Measurements from ENCODE around the gene ACTR3.

ACTR3 gene

DNA sequence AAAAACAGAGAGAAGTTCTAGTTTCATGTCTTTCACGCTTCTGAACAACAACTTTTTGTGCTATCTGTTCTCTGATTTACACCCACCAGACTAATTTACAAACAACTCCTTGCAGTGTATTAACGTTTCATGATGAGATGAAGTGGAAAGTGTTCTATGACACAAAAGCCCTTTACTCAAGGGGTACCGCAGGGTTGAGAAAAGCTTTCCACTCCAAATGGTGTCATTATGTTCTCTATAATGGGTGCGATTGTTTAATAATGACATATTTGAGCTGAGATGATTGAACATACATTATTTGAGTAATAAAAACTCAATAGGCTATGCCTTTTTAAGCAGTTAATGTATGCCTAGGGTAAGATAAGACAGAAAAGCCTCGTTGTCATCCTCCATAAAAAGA lies 76.3 kb downstream of the ACTR3 start:
- H4K5ac ChIP-seq (ENCODE audit: low read length), result no peak overlapping the region
- no CpG with 5 or more reads among the region's 5 CpGs for WGBS (ENCODE audit: extremely low coverage, insufficient coverage, low lambda C conversion rate)
- DNase-seq, result no peak
- H3K18ac ChIP-seq (ENCODE audit: low read length), result no peak overlapping the region
- H3K79me1 ChIP-seq (ENCODE audit: low read length), result no peaks in the 10 kb centered on the region
- no peak overlapping the region for H3K4me3 ChIP-seq (ENCODE audit: low read length)
- H3K27me3 ChIP-seq (ENCODE audit: insufficient read depth, low read length, poor library complexity), result no peaks in the 10 kb centered on the region
- H3K79me2 ChIP-seq (ENCODE audit: control insufficient read depth, insufficient read depth, low read length), result no peaks in the 10 kb centered on the region
- H2AK5ac ChIP-seq (ENCODE audit: low read length), result no peak overlapping the region
- no peak overlapping the region for H3K4ac ChIP-seq (ENCODE audit: low read depth, low read length)
- no peak overlapping the region for H2BK120ac ChIP-seq (ENCODE audit: low read depth, low read length)
- H2BK15ac ChIP-seq (replicated peaks; ENCODE audit: low read depth), result no peak overlapping the region
- no peak overlapping the region for H3K56ac ChIP-seq (ENCODE audit: low read length)
- no peaks in the 10 kb centered on the region for H3K4me1 ChIP-seq (ENCODE audit: control insufficient read depth, low read depth, low read length)
- H4K8ac ChIP-seq (ENCODE audit: low read depth, low read length), result no peak overlapping the region
- no peak overlapping the region for H2BK5ac ChIP-seq (ENCODE audit: low read length)
- H3K36me3 ChIP-seq (ENCODE audit: control insufficient read depth, insufficient read depth, low read length), result no peaks in the 10 kb centered on the region
- no peak overlapping the region for H3K27ac ChIP-seq (ENCODE audit: low read depth, low read length)
- H3K23ac ChIP-seq (ENCODE audit: low read length), result no peak overlapping the region
- no peak overlapping the region for H3K9ac ChIP-seq (ENCODE audit: low read length)
- H3K4me2 ChIP-seq (ENCODE audit: low read length), result no peak overlapping the region

DNA sequence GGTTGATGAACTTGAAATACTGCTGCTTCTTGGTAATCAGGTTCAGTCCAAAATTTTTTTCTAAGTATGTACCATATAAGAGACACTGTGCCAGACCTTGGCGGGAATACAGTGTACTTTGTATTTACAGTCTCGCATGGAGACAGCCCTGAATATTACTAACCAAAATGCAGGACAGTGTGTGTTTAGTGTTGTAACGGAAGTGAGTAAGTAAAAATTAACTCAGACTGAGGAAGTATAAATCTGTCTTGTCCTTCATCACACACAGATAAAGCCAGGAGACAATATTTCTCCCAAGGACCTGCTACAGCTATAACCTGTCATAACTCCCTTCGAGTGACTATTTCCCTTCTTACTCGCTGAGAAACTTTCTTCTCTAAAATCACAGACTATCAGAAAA lies 76.9 kb downstream of the ACTR3 start:
- H3K4ac ChIP-seq (ENCODE audit: low read depth, low read length), result no peak overlapping the region
- WGBS (ENCODE audit: extremely low coverage, insufficient coverage, low lambda C conversion rate), result no CpG with 5 or more reads among the region's 5 CpGs

GRCh38 chr2:113967272-113967671 lies 77.4 kb downstream of the ACTR3 start:
- Histone ChIP-seq H3K4me3 (ENCODE audit: low read length) (no peak overlapping the region), H2BK15ac (replicated peaks; ENCODE audit: low read depth) (no peak overlapping the region), H3K23ac (ENCODE audit: low read length) (no peak overlapping the region), H3K4me1 (ENCODE audit: control insufficient read depth, low read depth, low read length) (no peaks in the 10 kb centered on the region), H3K27me3 (ENCODE audit: insufficient read depth, low read length, poor library complexity) (no peaks in the 10 kb centered on the region), H3K79me1 (ENCODE audit: low read length) (no peaks in the 10 kb centered on the region), H3K4ac (ENCODE audit: low read depth, low read length) (no peak overlapping the region), H3K79me2 (ENCODE audit: control insufficient read depth, insufficient read depth, low read length) (no peaks in the 10 kb centered on the region), H2BK120ac (ENCODE audit: low read depth, low read length) (no peak overlapping the region), H2AK5ac (ENCODE audit: low read length) (no peak overlapping the region), H4K8ac (ENCODE audit: low read depth, low read length) (no peak overlapping the region), H3K4me2 (ENCODE audit: low read length) (no peak overlapping the region), H3K18ac (ENCODE audit: low read length) (no peak overlapping the region), H2BK5ac (ENCODE audit: low read length) (no peak overlapping the region), H4K5ac (ENCODE audit: low read length) (no peak overlapping the region), H3K56ac (ENCODE audit: low read length) (no peak overlapping the region), H3K36me3 (ENCODE audit: control insufficient read depth, insufficient read depth, low read length) (no peaks in the 10 kb centered on the region), H3K27ac (ENCODE audit: low read depth, low read length) (no peak overlapping the region), H3K9ac (ENCODE audit: low read length) (no peak overlapping the region)
- no CpG with 5 or more reads among the region's 1 CpG for WGBS (ENCODE audit: extremely low coverage, insufficient coverage, low lambda C conversion rate)
- no peak for DNase-seq

More for the DNA sequence above, 76.9 kb downstream of the ACTR3 start:
- H3K27me3 ChIP-seq (ENCODE audit: insufficient read depth, low read length, poor library complexity), result no peaks in the 10 kb centered on the region
- no peak overlapping the region for H3K9ac ChIP-seq (ENCODE audit: low read length)
- H3K27ac ChIP-seq (ENCODE audit: low read depth, low read length), result no peak overlapping the region
- DNase-seq, result no peak
- H2AK5ac ChIP-seq (ENCODE audit: low read length), result no peak overlapping the region
- no peaks in the 10 kb centered on the region for H3K4me1 ChIP-seq (ENCODE audit: control insufficient read depth, low read depth, low read length)
- H2BK120ac ChIP-seq (ENCODE audit: low read depth, low read length), result no peak overlapping the region
- no peaks in the 10 kb centered on the region for H3K79me1 ChIP-seq (ENCODE audit: low read length)
- no peak overlapping the region for H3K18ac ChIP-seq (ENCODE audit: low read length)
- H4K8ac ChIP-seq (ENCODE audit: low read depth, low read length), result no peak overlapping the region
- H3K79me2 ChIP-seq (ENCODE audit: control insufficient read depth, insufficient read depth, low read length), result no peaks in the 10 kb centered on the region
- H3K56ac ChIP-seq (ENCODE audit: low read length), result no peak overlapping the region
- no peak overlapping the region for H2BK5ac ChIP-seq (ENCODE audit: low read length)
- no peaks in the 10 kb centered on the region for H3K36me3 ChIP-seq (ENCODE audit: control insufficient read depth, insufficient read depth, low read length)
- H4K5ac ChIP-seq (ENCODE audit: low read length), result no peak overlapping the region
- no peak overlapping the region for H2BK15ac ChIP-seq (replicated peaks; ENCODE audit: low read depth)
- no peak overlapping the region for H3K4me3 ChIP-seq (ENCODE audit: low read length)
- H3K23ac ChIP-seq (ENCODE audit: low read length), result no peak overlapping the region
- H3K4me2 ChIP-seq (ENCODE audit: low read length), result no peak overlapping the region

GRCh38 chr2:113972766-113973165 lies 82.9 kb downstream of the ACTR3 start:
- Histone ChIP-seq H3K4me3 (ENCODE audit: low read length) (no peak overlapping the region), H3K79me2 (ENCODE audit: control insufficient read depth, insufficient read depth, low read length) (no peaks in the 10 kb centered on the region), H3K79me1 (ENCODE audit: low read length) (no peaks in the 10 kb centered on the region), H2BK120ac (ENCODE audit: low read depth, low read length) (no peak overlapping the region), H3K4ac (ENCODE audit: low read depth, low read length) (no peak overlapping the region), H4K5ac (ENCODE audit: low read length) (no peak overlapping the region), H3K9ac (ENCODE audit: low read length) (no peak overlapping the region), H3K4me1 (ENCODE audit: control insufficient read depth, low read depth, low read length) (no peaks in the 10 kb centered on the region), H4K8ac (ENCODE audit: low read depth, low read length) (no peak overlapping the region), H3K4me2 (ENCODE audit: low read length) (no peak overlapping the region), H3K56ac (ENCODE audit: low read length) (no peak overlapping the region), H3K27ac (ENCODE audit: low read depth, low read length) (no peak overlapping the region), H3K23ac (ENCODE audit: low read length) (no peak overlapping the region), H2BK15ac (replicated peaks; ENCODE audit: low read depth) (no peak overlapping the region), H3K18ac (ENCODE audit: low read length) (no peak overlapping the region), H2BK5ac (ENCODE audit: low read length) (no peak overlapping the region), H2AK5ac (ENCODE audit: low read length) (no peak overlapping the region), H3K27me3 (ENCODE audit: insufficient read depth, low read length, poor library complexity) (no peaks in the 10 kb centered on the region), H3K36me3 (ENCODE audit: control insufficient read depth, insufficient read depth, low read length) (no peaks in the 10 kb centered on the region)
- no peak for DNase-seq
- WGBS (ENCODE audit: extremely low coverage, insufficient coverage, low lambda C conversion rate), result no CpG with 5 or more reads among the region's 3 CpGs

- Histone ChIP-seq H3K4me1 (ENCODE audit: control insufficient read depth, low read depth, low read length) (no peaks in the 10 kb centered on the region), H3K18ac (ENCODE audit: low read length) (no peak overlapping the region), H3K4me2 (ENCODE audit: low read length) (no peak overlapping the region), H3K27ac (ENCODE audit: low read depth, low read length) (no peak overlapping the region), H2AK5ac (ENCODE audit: low read length) (no peak overlapping the region), H4K8ac (ENCODE audit: low read depth, low read length) (no peak overlapping the region), H3K79me1 (ENCODE audit: low read length) (no peaks in the 10 kb centered on the region), H3K36me3 (ENCODE audit: control insufficient read depth, insufficient read depth, low read length) (no peaks in the 10 kb centered on the region), H3K4me3 (ENCODE audit: low read length) (no peak overlapping the region), H3K4ac (ENCODE audit: low read depth, low read length) (no peak overlapping the region), H3K9ac (ENCODE audit: low read length) (no peak overlapping the region), H3K56ac (ENCODE audit: low read length) (no peak overlapping the region), H3K23ac (ENCODE audit: low read length) (no peak overlapping the region), H3K27me3 (ENCODE audit: insufficient read depth, low read length, poor library complexity) (no peaks in the 10 kb centered on the region), H3K79me2 (ENCODE audit: control insufficient read depth, insufficient read depth, low read length) (no peaks in the 10 kb centered on the region), H2BK5ac (ENCODE audit: low read length) (no peak overlapping the region), H2BK15ac (replicated peaks; ENCODE audit: low read depth) (no peak overlapping the region), H4K5ac (ENCODE audit: low read length) (no peak overlapping the region), H2BK120ac (ENCODE audit: low read depth, low read length) (no peak overlapping the region)
- DNase-seq, result no peak
- no CpG with 5 or more reads among the region's 4 CpGs for WGBS (ENCODE audit: extremely low coverage, insufficient coverage, low lambda C conversion rate)
Measured at GRCh38 chr2:113973810-113974209, 83.9 kb downstream of the ACTR3 start.

- no peak overlapping the region for H3K4ac ChIP-seq (ENCODE audit: low read depth, low read length)
- H4K5ac ChIP-seq (ENCODE audit: low read length), result no peak overlapping the region
- no peak overlapping the region for H4K8ac ChIP-seq (ENCODE audit: low read depth, low read length)
- no CpG with 5 or more reads among the region's 4 CpGs for WGBS (ENCODE audit: extremely low coverage, insufficient coverage, low lambda C conversion rate)
- no peak for DNase-seq
- no peak overlapping the region for H3K4me2 ChIP-seq (ENCODE audit: low read length)
- H3K23ac ChIP-seq (ENCODE audit: low read length), result no peak overlapping the region
- no peaks in the 10 kb centered on the region for H3K4me1 ChIP-seq (ENCODE audit: control insufficient read depth, low read depth, low read length)
- no peak overlapping the region for H3K9ac ChIP-seq (ENCODE audit: low read length)
- H3K27me3 ChIP-seq (ENCODE audit: insufficient read depth, low read length, poor library complexity), result no peaks in the 10 kb centered on the region
- H3K4me3 ChIP-seq (ENCODE audit: low read length), result no peak overlapping the region
- no peaks in the 10 kb centered on the region for H3K36me3 ChIP-seq (ENCODE audit: control insufficient read depth, insufficient read depth, low read length)
- no peak overlapping the region for H3K27ac ChIP-seq (ENCODE audit: low read depth, low read length)
- no peak overlapping the region for H2AK5ac ChIP-seq (ENCODE audit: low read length)
- no peak overlapping the region for H2BK5ac ChIP-seq (ENCODE audit: low read length)
- no peak overlapping the region for H3K56ac ChIP-seq (ENCODE audit: low read length)
- H2BK120ac ChIP-seq (ENCODE audit: low read depth, low read length), result no peak overlapping the region
- no peak overlapping the region for H3K18ac ChIP-seq (ENCODE audit: low read length)
- no peaks in the 10 kb centered on the region for H3K79me1 ChIP-seq (ENCODE audit: low read length)
- H2BK15ac ChIP-seq (replicated peaks; ENCODE audit: low read depth), result no peak overlapping the region
- no peaks in the 10 kb centered on the region for H3K79me2 ChIP-seq (ENCODE audit: control insufficient read depth, insufficient read depth, low read length)
Measured at GRCh38 chr2:113974727-113975126, 84.8 kb downstream of the ACTR3 start.

All from mesendoderm (in vitro differentiated cells).